HEK293T (cell line): ENCODE measurements around the gene UBA5.
"Not testable (repeated sequence)": the region's sequence is repeated elsewhere in the genome, so short reads cannot be mapped to it uniquely, and the experiment has no call there.

ENCODE experiments used
- CTCF ChIA-PET: fragments of 350-600 bp; formaldehyde crosslinking; extraction: SDS; loops from one replicate; lab custom pipeline; 2021; ENCODE audit warnings: antibody characterized with exemption, inconsistent platforms; lab: Yijun Ruan, JAX
- POLR2A ChIA-PET: fragments of 350-600 bp; formaldehyde crosslinking; extraction: SDS; loops from one replicate; lab custom pipeline; 2020; ENCODE audit warnings: antibody characterized with exemption, inconsistent platforms; lab: Yijun Ruan, JAX
- DNase-seq: peaks from one replicate; pipeline ENCODE4 v3.0.0; 2012; ENCODE audit warnings: mixed read lengths; ENCODE audit errors: extremely low spot score
- ARNT ChIP-seq: fragments of 450-650 bp; IDR thresholded peaks from 2 replicates; pipeline ENCODE4 v1.6.1; 2017; ENCODE audit warnings: mild to moderate bottlenecking
- BHLHE40 ChIP-seq: fragments of 450-650 bp; IDR thresholded peaks from 2 replicates; pipeline ENCODE4 v1.6.1; 2016; ENCODE audit warnings: mild to moderate bottlenecking, moderate library complexity, borderline replicate concordance
- CTBP1 ChIP-seq: fragments of 450-650 bp; IDR thresholded peaks from 2 replicates; pipeline ENCODE4 v1.6.1; 2016; ENCODE audit warnings: borderline replicate concordance
- ELF4 ChIP-seq: fragments of 450-650 bp; IDR thresholded peaks from 2 replicates; pipeline ENCODE4 v1.6.1; 2017; ENCODE audit warnings: antibody characterized with exemption
- FOXA1 ChIP-seq: fragments of 450-650 bp; IDR thresholded peaks from 2 replicates; pipeline ENCODE4 v1.6.1; 2016; ENCODE audit warnings: mild to moderate bottlenecking
- FOXK2 ChIP-seq: fragments of 450-650 bp; IDR thresholded peaks from 2 replicates; pipeline ENCODE4 v1.6.1; 2016; ENCODE audit warnings: mild to moderate bottlenecking
- FOXM1 ChIP-seq: fragments of 450-650 bp; IDR thresholded peaks from 2 replicates; pipeline ENCODE4 v1.6.1; 2017; ENCODE audit warnings: mild to moderate bottlenecking, borderline replicate concordance
- HDGF ChIP-seq: fragments of 450-650 bp; IDR thresholded peaks from 2 replicates; pipeline ENCODE4 v1.6.1; 2017; ENCODE audit warnings: antibody characterized with exemption, borderline replicate concordance
- L3MBTL2 ChIP-seq: fragments of 450-650 bp; conservative IDR thresholded peaks from 2 replicates; pipeline ENCODE4 v1.6.1; 2016; ENCODE audit warnings: mild to moderate bottlenecking
- LEF1 ChIP-seq: fragments of 450-650 bp; IDR thresholded peaks from 2 replicates; pipeline ENCODE4 v1.6.1; 2017; ENCODE audit warnings: mild to moderate bottlenecking, borderline replicate concordance
- NFRKB ChIP-seq: fragments of 450-650 bp; IDR thresholded peaks from 2 replicates; pipeline ENCODE4 v1.6.1; 2016; ENCODE audit warnings: mild to moderate bottlenecking, moderate library complexity
- SP1 ChIP-seq: fragments of 450-650 bp; IDR thresholded peaks from 2 replicates; pipeline ENCODE4 v1.6.1; 2017
- SUZ12 ChIP-seq: fragments of 450-650 bp; IDR thresholded peaks from 2 replicates; pipeline ENCODE4 v1.6.1; 2016; ENCODE audit warnings: mild to moderate bottlenecking
- TARDBP ChIP-seq: fragments of 450-650 bp; IDR thresholded peaks from 2 replicates; pipeline ENCODE4 v1.6.1; 2016
- ZNF384 ChIP-seq: fragments of 450-650 bp; IDR thresholded peaks from 2 replicates; pipeline ENCODE4 v1.6.1; 2016
- TF ChIP-seq, protein P1 (sequence below): fragments of 450-650 bp; IDR thresholded peaks from 2 replicates; pipeline ENCODE4 v1.6.1; 2016

Gene UBA5

DNA sequence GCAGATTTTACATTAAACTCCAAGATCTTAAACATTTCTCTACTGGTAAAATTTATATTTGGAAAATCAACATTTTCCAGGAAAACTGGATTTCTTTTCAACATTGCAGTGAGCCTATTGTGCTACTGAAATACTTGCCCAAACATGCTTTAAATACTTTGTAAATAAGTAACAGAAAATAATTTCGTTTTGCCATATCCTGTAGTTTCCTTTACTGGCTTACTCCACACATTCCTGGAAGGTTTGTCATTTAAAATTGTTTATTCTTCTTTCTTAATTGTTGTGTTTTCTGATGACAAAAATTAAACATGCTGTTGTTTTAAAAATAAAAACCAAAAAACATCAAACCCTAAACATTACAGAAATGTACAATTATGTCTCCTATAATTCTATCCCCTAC lies 22.5 kb upstream of the UBA5 start:
- ChIA-PET CTCF (no interaction called here), POLR2A (no interaction called here)
- TF ChIP-seq CTBP1 (no peak), SUZ12 (no peak), TARDBP (no peak), ELF4 (no peak), FOXK2 (no peak), FOXM1 (no peak), SP1 (no peak)
- TF ChIP-seq, protein P1, sequence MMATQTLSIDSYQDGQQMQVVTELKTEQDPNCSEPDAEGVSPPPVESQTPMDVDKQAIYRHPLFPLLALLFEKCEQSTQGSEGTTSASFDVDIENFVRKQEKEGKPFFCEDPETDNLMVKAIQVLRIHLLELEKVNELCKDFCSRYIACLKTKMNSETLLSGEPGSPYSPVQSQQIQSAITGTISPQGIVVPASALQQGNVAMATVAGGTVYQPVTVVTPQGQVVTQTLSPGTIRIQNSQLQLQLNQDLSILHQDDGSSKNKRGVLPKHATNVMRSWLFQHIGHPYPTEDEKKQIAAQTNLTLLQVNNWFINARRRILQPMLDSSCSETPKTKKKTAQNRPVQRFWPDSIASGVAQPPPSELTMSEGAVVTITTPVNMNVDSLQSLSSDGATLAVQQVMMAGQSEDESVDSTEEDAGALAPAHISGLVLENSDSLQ = no peak
- no peak for DNase-seq

DNA sequence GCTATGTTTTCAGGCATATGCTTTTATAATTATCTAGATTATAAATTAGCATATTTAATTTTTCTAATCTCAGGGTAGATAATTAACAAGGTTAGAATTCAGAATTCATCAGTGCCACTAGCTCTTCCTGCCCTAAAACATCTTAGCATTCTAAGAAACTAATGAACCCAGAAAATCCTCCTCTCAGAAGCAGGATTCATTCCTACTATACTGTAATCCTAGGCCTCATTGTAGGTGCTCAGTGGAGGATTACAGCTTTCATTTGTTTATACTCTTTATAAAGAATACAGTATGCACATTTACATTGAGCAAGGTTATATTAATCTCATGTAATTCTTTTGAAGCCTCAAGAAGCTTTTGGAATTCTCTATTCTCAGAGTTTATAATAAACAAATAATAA lies 21.4 kb upstream of the UBA5 start:
- CTCF ChIA-PET = no interaction called here
- POLR2A ChIA-PET = no interaction called here
- no peak for TF ChIP-seq HDGF
- TF ChIP-seq ELF4 = no peak
- no peak for TF ChIP-seq CTBP1
- no peak for DNase-seq

DNA sequence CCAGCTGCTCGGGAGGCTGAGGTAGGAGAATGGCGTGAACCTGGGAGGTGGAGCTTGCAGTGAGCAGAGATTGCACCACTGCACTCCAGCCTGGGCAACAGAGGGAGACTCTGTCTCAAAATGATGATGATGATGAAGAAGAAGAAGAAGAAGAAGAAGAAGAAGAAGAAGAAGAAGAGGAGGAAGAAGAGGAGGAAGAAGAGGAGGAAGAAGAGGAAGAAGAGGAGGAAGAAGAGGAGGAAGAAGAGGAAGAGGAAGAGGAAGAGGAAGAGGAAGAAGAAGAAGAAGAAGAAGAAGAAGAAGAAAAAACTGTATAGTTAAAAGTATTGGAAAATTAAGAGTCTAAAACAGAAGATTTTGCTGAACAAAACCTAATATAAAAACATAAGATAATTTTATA lies 18.7 kb upstream of the UBA5 start:
- CTCF ChIA-PET, DNase-seq, POLR2A ChIA-PET: not testable (repeated sequence)

DNA sequence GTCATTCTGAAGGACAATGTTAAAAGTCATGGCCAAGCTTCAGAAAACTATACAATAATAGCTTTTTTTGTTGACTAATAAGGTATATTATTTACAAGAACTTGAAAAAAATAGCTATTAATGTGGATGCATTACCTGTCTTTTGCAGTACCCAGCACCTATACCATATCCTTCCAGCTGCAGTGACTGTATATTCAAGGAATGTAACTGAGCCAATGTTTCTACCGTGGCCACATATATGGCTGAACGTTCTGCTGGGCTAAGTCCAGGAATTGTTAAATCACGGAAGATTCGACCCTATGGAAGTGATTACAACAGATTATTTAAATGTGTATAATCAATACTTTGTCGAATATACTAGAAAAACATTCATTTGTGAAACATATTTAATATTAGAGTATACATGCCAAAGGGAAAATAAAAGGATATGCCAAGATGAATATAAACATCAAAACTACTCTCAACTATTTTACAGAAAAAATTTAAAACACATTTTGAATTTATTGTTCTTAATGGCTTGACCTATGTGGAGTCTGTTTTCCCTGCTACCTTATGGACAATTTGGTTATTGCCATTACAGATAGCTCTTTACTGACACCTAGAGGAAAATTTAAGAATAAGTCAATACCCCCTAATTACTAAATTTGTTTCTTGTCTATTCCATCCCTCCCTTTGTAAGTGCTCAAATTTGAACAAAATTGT lies 18.1 kb upstream of the UBA5 start:
- ChIA-PET CTCF (interaction anchor here (1.0 kb wide), 2 partner anchors 12 to 86 kb away, joined by 3 to 4 read pairs; no protein-coding TSS in a partner anchor), POLR2A (no interaction called here)
- no peak for TF ChIP-seq FOXM1
- TF ChIP-seq, protein P1 = no peak
- no peak for TF ChIP-seq L3MBTL2
- no peak for TF ChIP-seq BHLHE40
- TF ChIP-seq TARDBP = no peak
- no peak for TF ChIP-seq NFRKB
- no peak for TF ChIP-seq FOXK2
- TF ChIP-seq SP1 = no peak
- no peak for TF ChIP-seq ELF4
- TF ChIP-seq ZNF384 = no peak
- no peak for TF ChIP-seq FOXA1
- TF ChIP-seq HDGF = no peak
- TF ChIP-seq ARNT = no peak
- TF ChIP-seq LEF1 = no peak
- no peak for TF ChIP-seq CTBP1
- TF ChIP-seq SUZ12 = no peak
- DNase-seq = peak; percentile 49

DNA sequence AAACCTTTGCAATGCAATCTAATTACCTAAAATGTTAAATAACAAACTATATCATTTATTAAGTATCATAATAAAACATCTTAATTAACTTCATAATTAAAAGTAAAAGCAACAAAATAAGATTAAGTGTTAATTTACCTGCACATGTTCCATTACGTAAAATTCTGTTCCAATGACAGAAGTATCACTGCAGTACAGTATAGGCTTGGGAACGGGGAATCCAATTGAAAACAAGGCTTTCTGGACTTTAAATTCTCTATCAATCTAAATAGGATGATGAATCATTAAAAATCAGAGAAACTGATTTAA lies 17.6 kb upstream of the UBA5 start:
- TF ChIP-seq, protein P1 = no peak
- TF ChIP-seq ZNF384 (no peak), FOXA1 (no peak), HDGF (no peak), TARDBP (no peak), ELF4 (no peak)
- ChIA-PET CTCF (interaction anchor here (1.0 kb wide), 2 partner anchors 12 to 87 kb away, joined by 3 to 4 read pairs; no protein-coding TSS in a partner anchor), POLR2A (no interaction called here)
- no peak for DNase-seq

DNA sequence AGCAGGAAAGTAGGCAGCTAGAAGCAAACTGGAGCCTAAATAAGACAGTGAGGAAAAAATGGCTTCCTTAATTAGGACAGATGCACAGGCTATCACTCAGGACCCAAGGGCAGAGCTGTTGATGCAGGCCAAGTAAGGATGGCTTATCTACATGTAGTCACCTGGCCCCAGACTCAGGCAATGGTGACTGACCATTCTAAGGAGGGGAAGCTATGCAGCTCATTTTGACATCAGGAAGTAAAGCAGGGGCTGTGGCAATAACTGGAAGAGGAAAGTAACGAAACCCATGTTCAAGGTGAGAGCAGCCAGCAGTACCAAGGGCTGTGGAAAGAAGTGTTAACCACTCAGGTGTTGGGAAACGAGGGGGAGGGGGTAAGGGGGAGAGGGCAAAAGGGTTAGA lies 16.8 kb upstream of the UBA5 start:
- no peak for TF ChIP-seq FOXK2
- no peak for TF ChIP-seq ZNF384
- no peak for TF ChIP-seq NFRKB
- ChIA-PET CTCF (interaction anchor here (0.6 to 1.0 kb wide), 2 partner anchors 11 to 107 kb away, joined by 3 read pairs; no protein-coding TSS in a partner anchor), POLR2A (interaction anchor here (1.1 kb wide), 1 partner anchor 16 kb away, joined by 4 read pairs; the partner anchor contains the start of gene ACAD11)
- no peak for DNase-seq

DNA sequence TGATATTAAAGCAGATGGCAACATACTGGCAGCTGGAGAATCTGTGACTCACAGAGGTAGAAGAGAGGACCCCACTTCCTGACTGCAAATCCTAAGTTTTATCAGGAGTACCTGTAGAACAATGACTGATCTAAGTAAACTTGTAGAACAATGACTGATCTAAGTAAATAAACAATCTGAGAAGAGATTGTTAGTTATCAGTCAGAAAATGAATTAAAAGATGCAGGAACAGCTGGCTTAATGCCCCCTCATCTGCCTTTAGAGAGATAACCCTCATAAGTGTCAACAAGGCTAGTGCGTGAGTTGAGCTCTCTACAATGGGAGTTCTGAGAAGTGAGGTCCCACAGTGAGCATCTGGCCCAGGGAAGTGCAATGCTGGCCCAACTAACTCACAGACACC lies 15.1 kb upstream of the UBA5 start:
- ChIA-PET POLR2A (interaction anchor here (0.6 kb wide), 1 partner anchor 14 kb away, joined by 3 read pairs; the partner anchor contains the start of gene ACAD11), CTCF (interaction anchor here (0.7 kb wide), 1 partner anchor 351 kb away, joined by 3 read pairs; no protein-coding TSS in a partner anchor)
- DNase-seq = no peak
- no peak for TF ChIP-seq FOXM1
- TF ChIP-seq TARDBP = no peak
- TF ChIP-seq NFRKB = no peak
- no peak for TF ChIP-seq HDGF
- TF ChIP-seq FOXA1 = no peak
- TF ChIP-seq CTBP1 = no peak
- TF ChIP-seq LEF1 = no peak
- TF ChIP-seq L3MBTL2 = no peak
